ENCODE results near the gene ELK3. TPM values are rescaled to one million over a fixed set of nuclear protein-coding genes. Genes with fewer than 3 reads are reported as not detected.

Gene ELK3
- total and polyA plus RNA-seq, 9 of the 15 experiments (the other 6 are each of a cell fraction or from before 2014, with no cell fraction given) = 1.5 to 5.5 (median 2.9) TPM

GRCh38 chr12:96185914-96186313 lies 8.3 kb upstream of the ELK3 start:
- Histone ChIP-seq H3K4me3 (no peak overlapping the region), H2AFZ (ENCODE audit: low read depth, low read length) (no peak overlapping the region), H3K79me2 (ENCODE audit: control insufficient read depth, insufficient read depth, low read length) (no peaks in the 10 kb centered on the region), H3K4me1 (replicated peaks in 1 of 2; ENCODE audit: control insufficient read depth in 2 of 2, insufficient read depth in 2 of 2, low read length in 2 of 2) (peaks cover 0 to 5% of the 10 kb centered on the region in 2 experiments; a peak in 1 of 5 replicates), H3K27me3 (ENCODE audit: control insufficient read depth in 2 of 2, insufficient read depth in 2 of 2, low read length in 2 of 2) (peaks cover 13 to 32% of the 10 kb centered on the region in 2 experiments; a peak in 4 of 5 replicates), H3K36me3 (ENCODE audit: control insufficient read depth, insufficient read depth, low read length) (no peaks in the 10 kb centered on the region), H3K9ac (ENCODE audit: insufficient read depth in 1 of 2, low read depth in 2 of 2, low read length in 2 of 2) (no peak overlapping the region), H3K4me2 (ENCODE audit: insufficient read depth, low read length) (no peak overlapping the region), H4K20me1 (replicated peaks; ENCODE audit: control insufficient read depth, insufficient read depth, low read length) (no peaks in the 10 kb centered on the region), H3K9me3 (replicated peaks; ENCODE audit: control insufficient read depth, insufficient read depth, low read depth, low read length) (no peaks in the 10 kb centered on the region), H3K9me1 (ENCODE audit: control insufficient read depth, insufficient read depth, low read length) (no peaks in the 10 kb centered on the region), H3K27ac (ENCODE audit: extremely low read depth, low read depth, low read length) (no peak overlapping the region)
- no TSS peak for BruUV-seq (replicated peaks)
- ChIA-PET POLR2A (no interaction called here), CTCF (ENCODE audit: low intra/inter-chr PET ratio) (no interaction called here)
- intact Hi-C loops (cut with micrococcal nuclease) = no loop called here
- DNase-seq (ENCODE audit: extremely low read depth in 1 of 4, low spot score in 3 of 4) (no peak), ATAC-seq (no peak), FAIRE-seq (no peak)
- in situ Hi-C loops (cut with MboI) = no loop called here
- 0% methylated on average over 4 of the region's 4 CpGs for WGBS (ENCODE audit: insufficient coverage, low coverage, missing lambda C conversion rate)
- TF ChIP-seq SP1 (CRISPR knock-in tag; IDR thresholded peaks at IDR 0.05) (no peak), SREBF1 (IDR thresholded peaks at IDR 0.05; ENCODE audit: borderline replicate concordance, low read depth, low read length) (no peak), RBM15 (IDR thresholded peaks at IDR 0.05; ENCODE audit: insufficient read depth, low read length) (no peak), CUX1 (CRISPR knock-in tag; IDR thresholded peaks at IDR 0.05) (no peak), NR2C1 (IDR thresholded peaks at IDR 0.05) (no peak), NR2C1 (tag; IDR thresholded peaks at IDR 0.05) (no peak), FOS (IDR thresholded peaks at IDR 0.05; ENCODE audit: extremely low read depth, insufficient read length) (no peak), TEAD2 (tag; IDR thresholded peaks at IDR 0.05) (no peak), STAT5A (IDR thresholded peaks at IDR 0.05; ENCODE audit: borderline replicate concordance, low read length) (no peak), ZNF143 (CRISPR knock-in tag; IDR thresholded peaks at IDR 0.05) (no peak), MCM2 (IDR thresholded peaks at IDR 0.05; ENCODE audit: low read depth) (no peak), EP300 (IDR thresholded peaks at IDR 0.05; ENCODE audit: low read length) (no peak), ZNF76 (CRISPR knock-in tag; IDR thresholded peaks at IDR 0.05; ENCODE audit: borderline replicate concordance) (no peak)
- TF ChIP-seq, protein P1, sequence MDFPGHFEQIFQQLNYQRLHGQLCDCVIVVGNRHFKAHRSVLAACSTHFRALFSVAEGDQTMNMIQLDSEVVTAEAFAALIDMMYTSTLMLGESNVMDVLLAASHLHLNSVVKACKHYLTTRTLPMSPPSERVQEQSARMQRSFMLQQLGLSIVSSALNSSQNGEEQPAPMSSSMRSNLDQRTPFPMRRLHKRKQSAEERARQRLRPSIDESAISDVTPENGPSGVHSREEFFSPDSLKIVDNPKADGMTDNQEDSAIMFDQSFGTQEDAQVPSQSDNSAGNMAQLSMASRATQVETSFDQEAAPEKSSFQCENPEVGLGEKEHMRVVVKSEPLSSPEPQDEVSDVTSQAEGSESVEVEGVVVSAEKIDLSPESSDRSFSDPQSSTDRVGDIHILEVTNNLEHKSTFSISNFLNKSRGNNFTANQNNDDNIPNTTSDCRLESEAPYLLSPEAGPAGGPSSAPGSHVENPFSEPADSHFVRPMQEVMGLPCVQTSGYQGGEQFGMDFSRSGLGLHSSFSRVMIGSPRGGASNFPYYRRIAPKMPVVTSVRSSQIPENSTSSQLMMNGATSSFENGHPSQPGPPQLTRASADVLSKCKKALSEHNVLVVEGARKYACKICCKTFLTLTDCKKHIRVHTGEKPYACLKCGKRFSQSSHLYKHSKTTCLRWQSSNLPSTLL (IDR thresholded peaks at IDR 0.05) = no peak
- TF ChIP-seq, protein P2, sequence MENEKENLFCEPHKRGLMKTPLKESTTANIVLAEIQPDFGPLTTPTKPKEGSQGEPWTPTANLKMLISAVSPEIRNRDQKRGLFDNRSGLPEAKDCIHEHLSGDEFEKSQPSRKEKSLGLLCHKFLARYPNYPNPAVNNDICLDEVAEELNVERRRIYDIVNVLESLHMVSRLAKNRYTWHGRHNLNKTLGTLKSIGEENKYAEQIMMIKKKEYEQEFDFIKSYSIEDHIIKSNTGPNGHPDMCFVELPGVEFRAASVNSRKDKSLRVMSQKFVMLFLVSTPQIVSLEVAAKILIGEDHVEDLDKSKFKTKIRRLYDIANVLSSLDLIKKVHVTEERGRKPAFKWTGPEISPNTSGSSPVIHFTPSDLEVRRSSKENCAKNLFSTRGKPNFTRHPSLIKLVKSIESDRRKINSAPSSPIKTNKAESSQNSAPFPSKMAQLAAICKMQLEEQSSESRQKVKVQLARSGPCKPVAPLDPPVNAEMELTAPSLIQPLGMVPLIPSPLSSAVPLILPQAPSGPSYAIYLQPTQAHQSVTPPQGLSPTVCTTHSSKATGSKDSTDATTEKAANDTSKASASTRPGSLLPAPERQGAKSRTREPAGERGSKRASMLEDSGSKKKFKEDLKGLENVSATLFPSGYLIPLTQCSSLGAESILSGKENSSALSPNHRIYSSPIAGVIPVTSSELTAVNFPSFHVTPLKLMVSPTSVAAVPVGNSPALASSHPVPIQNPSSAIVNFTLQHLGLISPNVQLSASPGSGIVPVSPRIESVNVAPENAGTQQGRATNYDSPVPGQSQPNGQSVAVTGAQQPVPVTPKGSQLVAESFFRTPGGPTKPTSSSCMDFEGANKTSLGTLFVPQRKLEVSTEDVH (IDR thresholded peaks at IDR 0.05; ENCODE audit: low read depth, partially characterized antibody) = no peak
